Upper lobe of right lung (tissue), 1 donor: ENCODE data around the gene MRPS17. TPM values are rescaled to one million over a fixed set of nuclear protein-coding genes. Genes with fewer than 3 reads are reported as not detected.

ENCODE experiments used
- ATAC-seq: fragments of 200-7000 bp; cut with Tn5 transposase; one replicate; pipeline ENCODE4 v1.9.1; 2020; ENCODE audit warnings: mild to moderate bottlenecking, moderate library complexity
- DNase-seq: peaks from one replicate; pipeline ENCODE4 v3.0.0-alpha.2; 2020
- H3K27ac ChIP-seq: fragments of 200-600 bp; one replicate; pipeline ENCODE4 v1.8.0; 2022
- H3K27me3 ChIP-seq: fragments of 200-600 bp; one replicate; pipeline ENCODE4 v1.8.0; 2022; ENCODE audit warnings: mild to moderate bottlenecking
- H3K36me3 ChIP-seq: fragments of 200-600 bp; one replicate; pipeline ENCODE4 v1.8.0; 2022
- H3K4me1 ChIP-seq: fragments of 200-600 bp; one replicate; pipeline ENCODE4 v1.8.0; 2022
- H3K4me3 ChIP-seq: fragments of 200-600 bp; one replicate; pipeline ENCODE4 v1.8.0; 2022; ENCODE audit warnings: mild to moderate bottlenecking
- H3K9me3 ChIP-seq: fragments of 200-600 bp; one replicate; pipeline ENCODE4 v1.8.0; 2022
- intact Hi-C: fragments of 100-400 bp; cut with DNase I; formaldehyde crosslinking; loops from one replicate; pipeline ENCODE4 v1.11.0; 2022
- total RNA-seq: library from RNA; stranded (reverse); fragmentation: NEBNext Ultra II Directional; extraction: Animal tissue kit (Norgen Biotek cat#: 25700); gene quantifications from one replicate; pipeline ENCODE4 v1.2.1, GENCODE V29; 2021
- TF ChIP-seq, protein P1 (sequence below): fragments of 200-600 bp; IDR thresholded peaks from one replicate; pipeline ENCODE4 v1.8.0; 2022; ENCODE audit warnings: antibody characterized with exemption
- donor health status: DM: no; HTN: yes; CAD: no; lungs with severe emphysema.

The MRPS17 gene
- total RNA-seq, 1 donor from 2014 or later, result 12.6 TPM

DNA sequence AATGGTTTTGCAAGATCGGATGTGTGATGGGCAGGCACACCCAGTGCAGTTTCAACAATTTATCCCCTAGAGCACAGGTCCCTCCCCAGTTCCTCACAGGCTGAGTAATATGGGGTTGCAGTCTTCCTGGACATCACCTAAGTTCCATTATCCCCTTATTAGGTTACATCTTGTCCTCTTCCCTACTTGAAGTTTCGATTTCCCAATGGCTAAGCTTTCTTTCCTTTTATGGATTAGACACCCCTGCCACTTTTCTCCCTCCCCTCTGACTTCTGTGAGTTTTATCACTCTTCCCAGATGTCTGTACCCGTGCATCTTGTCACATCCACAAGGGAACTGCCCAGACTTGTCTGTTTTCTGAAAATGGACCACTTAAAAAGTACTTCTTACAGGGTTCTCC, 10.3 kb downstream of the MRPS17 start:
- no peaks in the 10 kb centered on the region for H3K9me3 ChIP-seq
- intact Hi-C loops, result no loop called here
- H3K4me1 ChIP-seq, result peaks cover 17% of the 10 kb centered on the region
- no peak overlapping the region for H3K4me3 ChIP-seq
- H3K27me3 ChIP-seq, result no peaks in the 10 kb centered on the region
- TF ChIP-seq, protein P1, sequence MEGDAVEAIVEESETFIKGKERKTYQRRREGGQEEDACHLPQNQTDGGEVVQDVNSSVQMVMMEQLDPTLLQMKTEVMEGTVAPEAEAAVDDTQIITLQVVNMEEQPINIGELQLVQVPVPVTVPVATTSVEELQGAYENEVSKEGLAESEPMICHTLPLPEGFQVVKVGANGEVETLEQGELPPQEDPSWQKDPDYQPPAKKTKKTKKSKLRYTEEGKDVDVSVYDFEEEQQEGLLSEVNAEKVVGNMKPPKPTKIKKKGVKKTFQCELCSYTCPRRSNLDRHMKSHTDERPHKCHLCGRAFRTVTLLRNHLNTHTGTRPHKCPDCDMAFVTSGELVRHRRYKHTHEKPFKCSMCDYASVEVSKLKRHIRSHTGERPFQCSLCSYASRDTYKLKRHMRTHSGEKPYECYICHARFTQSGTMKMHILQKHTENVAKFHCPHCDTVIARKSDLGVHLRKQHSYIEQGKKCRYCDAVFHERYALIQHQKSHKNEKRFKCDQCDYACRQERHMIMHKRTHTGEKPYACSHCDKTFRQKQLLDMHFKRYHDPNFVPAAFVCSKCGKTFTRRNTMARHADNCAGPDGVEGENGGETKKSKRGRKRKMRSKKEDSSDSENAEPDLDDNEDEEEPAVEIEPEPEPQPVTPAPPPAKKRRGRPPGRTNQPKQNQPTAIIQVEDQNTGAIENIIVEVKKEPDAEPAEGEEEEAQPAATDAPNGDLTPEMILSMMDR, result no peak
- no peaks in the 10 kb centered on the region for H3K36me3 ChIP-seq
- DNase-seq (no peak), ATAC-seq (no peak)
- H3K27ac ChIP-seq, result no peak overlapping the region

DNA sequence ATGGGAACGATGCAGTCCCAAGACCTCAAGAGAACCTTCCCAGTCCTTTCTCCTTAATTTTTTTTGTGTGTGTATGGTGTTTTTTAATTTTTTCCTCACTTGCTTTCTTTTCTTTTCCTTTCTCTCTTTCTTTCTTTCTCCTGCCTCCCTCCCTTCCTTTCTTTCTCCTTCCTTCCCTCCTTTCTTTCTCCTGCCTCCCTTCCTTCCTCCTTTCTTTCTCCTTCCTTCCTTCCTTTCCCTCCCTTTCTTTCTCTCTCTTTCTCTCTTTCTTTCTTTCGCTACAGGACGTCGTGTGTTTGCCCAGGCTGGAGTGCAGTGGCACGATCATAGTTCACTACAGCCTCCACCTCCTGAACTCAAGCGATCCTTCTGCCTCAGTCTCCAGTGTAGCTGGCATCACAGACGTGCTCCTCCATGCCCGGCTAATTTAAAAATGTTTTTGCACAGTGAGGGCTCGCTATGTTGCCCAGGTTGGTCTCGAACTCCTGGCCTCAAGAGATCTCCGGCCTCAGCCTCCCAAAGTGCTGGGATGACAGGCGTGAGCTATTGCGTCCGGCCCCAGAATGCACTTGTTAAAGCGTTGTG, 12.0 kb downstream of the MRPS17 start:
- no peaks in the 10 kb centered on the region for H3K27me3 ChIP-seq
- H3K9me3 ChIP-seq, result no peaks in the 10 kb centered on the region
- TF ChIP-seq, protein P1, result no peak
- peak overlapping the region; percentile 60 for H3K4me3 ChIP-seq
- no peak for DNase-seq
- peaks cover 19% of the 10 kb centered on the region for H3K4me1 ChIP-seq
- no peaks in the 10 kb centered on the region for H3K36me3 ChIP-seq
- peak overlapping the region; percentile 92 for H3K27ac ChIP-seq
- no peak for ATAC-seq
- intact Hi-C loops, result no loop called here

DNA sequence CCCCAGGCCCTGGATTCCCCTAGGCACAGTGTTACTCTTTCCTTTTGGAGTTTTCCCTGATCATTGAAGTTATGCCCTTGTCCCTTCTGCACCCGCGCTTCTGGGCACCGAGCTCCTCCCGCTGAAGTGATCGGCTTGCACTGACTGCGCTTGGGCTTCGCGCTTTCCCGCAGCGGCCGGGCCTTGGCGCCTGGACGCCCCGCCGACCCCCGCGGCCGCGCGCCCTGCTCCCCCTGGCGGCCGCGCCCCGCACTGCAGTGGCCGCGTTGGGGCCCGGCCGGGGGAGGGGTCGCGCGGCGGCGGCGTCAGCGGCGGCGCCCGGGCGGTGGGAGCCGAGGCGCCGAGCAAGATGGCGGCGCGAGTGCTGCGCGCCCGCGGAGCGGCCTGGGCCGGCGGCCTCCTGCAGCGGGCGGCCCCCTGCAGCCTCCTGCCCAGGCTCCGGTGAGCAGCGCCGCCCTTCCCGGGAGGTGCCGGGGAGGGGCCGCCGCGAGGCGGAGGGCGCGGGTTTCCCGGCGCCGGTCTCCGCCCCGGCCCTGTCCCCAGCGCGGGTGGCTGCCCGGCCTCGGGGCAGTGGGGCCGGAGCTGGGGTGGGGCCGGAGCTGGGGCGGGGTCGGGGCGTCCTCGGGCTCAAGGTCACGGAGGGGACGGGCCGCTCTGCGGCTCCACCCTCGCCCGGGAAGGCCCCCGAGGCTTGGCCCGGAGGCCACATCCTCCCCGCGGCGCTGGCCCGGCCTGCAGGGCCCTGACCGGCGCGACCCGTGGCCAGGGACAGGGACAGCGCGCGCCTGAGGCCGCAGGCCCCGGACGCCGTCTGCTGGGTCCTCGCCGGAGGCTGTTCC, 12.8 kb downstream of the MRPS17 start, which contains the start of gene NIPSNAP2:
Gene NIPSNAP2, plus strand, starts transcription at position 325 of the 839 bp plus-strand sequence. Its CDS starts 25 bp downstream, at position 350.
- Histone ChIP-seq H3K27me3 (no peaks in the 10 kb centered on the region), H3K27ac (peak within 1 kb of the TSS; percentile 96), H3K36me3 (no peaks in the 10 kb centered on the region), H3K9me3 (no peaks in the 10 kb centered on the region), H3K4me3 (peak within 1 kb of the TSS; percentile 70), H3K4me1 (peaks cover 19% of the 10 kb centered on the region)
- DNase-seq, result peak; percentile 94
- intact Hi-C loops, result no loop called here
- ATAC-seq, result peak; percentile 96
- TF ChIP-seq, protein P1, result peak; percentile 29

DNA sequence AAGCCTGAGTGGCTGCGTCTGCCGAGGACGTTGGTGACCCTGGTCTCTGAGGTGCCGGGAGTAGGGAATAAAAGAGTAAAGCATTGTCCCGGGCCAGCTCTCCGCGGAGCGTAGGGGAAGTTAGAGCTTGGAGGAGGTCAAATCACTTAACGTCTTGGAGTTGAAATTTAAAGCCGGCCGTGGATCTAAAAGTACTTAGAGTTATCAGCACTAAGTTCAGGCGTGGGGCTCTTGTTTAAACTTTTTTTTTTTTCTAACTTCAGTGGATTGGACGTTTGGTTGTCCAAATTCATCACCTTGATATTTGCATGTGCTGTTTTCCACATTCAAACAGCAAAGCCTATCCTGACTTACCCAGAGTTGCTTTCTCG, 13.4 kb downstream of the MRPS17 start:
- ATAC-seq, result no peak
- Histone ChIP-seq H3K36me3 (no peaks in the 10 kb centered on the region), H3K4me1 (peaks cover 19% of the 10 kb centered on the region), H3K9me3 (no peaks in the 10 kb centered on the region), H3K27me3 (no peaks in the 10 kb centered on the region), H3K4me3 (peak overlapping the region; percentile 70), H3K27ac (peak overlapping the region; percentile 96)
- DNase-seq, result no peak
- TF ChIP-seq, protein P1, result no peak
- intact Hi-C loops, result no loop called here

DNA sequence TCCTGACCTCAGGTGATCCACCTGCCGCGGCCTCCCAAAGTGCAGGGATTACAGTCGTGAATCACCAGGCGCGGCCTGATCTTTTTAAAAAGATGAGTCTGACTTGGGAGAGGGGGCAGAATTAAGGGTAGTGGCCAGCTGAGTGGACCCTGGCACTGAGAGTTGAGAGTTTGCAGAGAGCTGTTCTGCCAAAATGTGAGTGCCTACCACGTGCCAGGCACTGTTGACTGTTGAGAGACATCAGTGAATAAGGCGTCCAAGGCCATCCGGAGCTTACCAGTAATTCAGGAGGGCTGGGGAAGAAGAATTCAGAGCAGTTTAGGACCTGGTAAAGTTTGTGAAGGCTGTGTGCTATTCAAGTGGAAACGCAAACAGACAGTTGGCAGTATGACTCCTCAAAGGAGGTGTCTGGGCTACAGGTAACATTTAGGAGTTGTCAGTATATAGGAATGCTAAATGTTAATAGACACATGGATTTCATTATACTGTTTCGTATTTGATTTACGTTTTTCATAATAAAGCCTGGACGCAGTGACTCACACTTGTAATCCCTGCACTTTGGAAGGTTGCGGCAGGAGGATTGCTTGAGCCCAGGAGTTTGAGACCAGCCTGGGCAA, 14.2 kb downstream of the MRPS17 start:
- no peak for ATAC-seq
- Histone ChIP-seq H3K27ac (peak overlapping the region; percentile 96), H3K4me3 (peak overlapping the region; percentile 70)

More for the DNA sequence above, 14.2 kb downstream of the MRPS17 start:
- H3K9me3 ChIP-seq, result no peaks in the 10 kb centered on the region
- no peaks in the 10 kb centered on the region for H3K36me3 ChIP-seq
- TF ChIP-seq, protein P1, result no peak
- peaks cover 19% of the 10 kb centered on the region for H3K4me1 ChIP-seq
- intact Hi-C loops, result no loop called here
- DNase-seq, result no peak
- no peaks in the 10 kb centered on the region for H3K27me3 ChIP-seq
